ENCODE data around the gene BRSK2. TPM values are rescaled to one million over a fixed set of nuclear protein-coding genes. Genes with fewer than 3 reads are reported as not detected.
"Not testable (repeated sequence)": the region's sequence is repeated elsewhere in the genome, so short reads cannot be mapped to it uniquely, and the experiment has no call there.

BRSK2 gene
- total RNA-seq, 1 donor from 2014 or later = 9.3 TPM

DNA sequence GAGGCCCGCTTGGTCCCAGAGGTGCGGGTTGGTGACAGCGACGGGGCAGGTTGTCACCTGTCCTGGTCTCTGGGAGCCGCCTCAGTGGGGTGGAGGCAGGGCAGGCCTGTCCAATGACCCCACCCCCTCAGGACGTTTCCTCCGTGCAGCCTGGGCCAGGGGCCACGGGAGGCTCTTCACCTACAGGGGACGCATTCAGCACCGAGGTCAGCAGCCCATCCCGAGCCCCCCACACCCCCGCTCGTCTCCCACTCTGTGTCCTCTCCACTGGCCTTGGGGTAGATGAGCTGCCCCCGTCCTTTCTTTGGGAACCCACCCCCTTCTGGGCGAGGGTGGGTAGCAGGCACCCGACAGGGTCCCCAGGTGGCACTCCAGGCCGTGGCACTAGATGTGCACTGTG lies 35.7 kb downstream of the BRSK2 start:
- Histone ChIP-seq H3K9me3 (no peaks in the 10 kb centered on the region), H3K4me3 (no peak overlapping the region), H3K4me1 (no peaks in the 10 kb centered on the region), H3K27ac (no peak overlapping the region), H3K36me3 (no peaks in the 10 kb centered on the region), H3K27me3 (no peaks in the 10 kb centered on the region)
- DNase-seq (ENCODE audit: low spot score in 2 of 2) = no peak
- TF ChIP-seq CTCF (IDR thresholded peaks at IDR 0.05) = no peak
- intact Hi-C loops (cut with DNase I) = no loop called here

- H3K27me3 ChIP-seq = no peaks in the 10 kb centered on the region
- no peaks in the 10 kb centered on the region for H3K36me3 ChIP-seq
- H3K9me3 ChIP-seq = no peaks in the 10 kb centered on the region
- no peak overlapping the region for H3K27ac ChIP-seq
- no peaks in the 10 kb centered on the region for H3K4me1 ChIP-seq
- no peak for TF ChIP-seq CTCF (IDR thresholded peaks at IDR 0.05)
- no peak overlapping the region for H3K4me3 ChIP-seq
- intact Hi-C loops (cut with DNase I) = no loop called here
- DNase-seq (ENCODE audit: low spot score in 2 of 2) = no peak
Measured at GRCh38 chr11:1428762-1429316, 39.1 kb downstream of the BRSK2 start.

GRCh38 chr11:1433568-1433967 lies 43.8 kb downstream of the BRSK2 start:
- H3K27me3 ChIP-seq = no peaks in the 10 kb centered on the region
- no peaks in the 10 kb centered on the region for H3K4me1 ChIP-seq
- intact Hi-C loops (cut with DNase I) = no loop called here

DNA sequence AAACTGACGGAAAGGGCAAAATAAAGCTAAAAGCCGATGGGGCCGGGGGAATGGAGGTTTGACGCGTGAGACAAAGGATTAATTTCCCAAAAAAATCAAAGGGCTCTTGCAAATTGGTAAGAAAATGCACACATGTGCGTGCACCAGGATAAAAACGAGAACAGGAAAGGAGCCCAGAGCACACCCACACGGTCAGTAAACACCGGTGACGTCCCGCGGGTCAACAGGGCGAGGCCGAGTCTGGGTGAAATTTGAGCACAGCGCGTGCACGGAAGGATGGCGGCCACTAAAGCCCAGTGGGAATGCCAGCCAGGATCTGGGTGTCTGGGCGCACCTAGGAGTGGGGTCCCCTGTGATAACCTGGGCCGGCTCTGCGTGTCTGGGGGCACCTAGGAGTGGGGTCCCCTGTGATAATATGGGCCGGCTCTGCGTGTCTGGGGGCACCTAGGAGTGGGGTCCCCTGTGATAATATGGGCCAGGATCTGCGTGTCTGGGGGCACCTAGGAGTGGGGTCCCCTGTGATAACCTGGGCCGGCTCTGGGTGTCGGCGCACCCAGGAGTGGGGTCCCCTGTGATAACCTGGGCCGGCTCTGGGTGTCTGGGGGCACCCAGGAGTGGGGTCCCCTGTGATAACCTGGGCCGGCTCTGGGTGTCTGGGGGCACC lies 44.4 kb downstream of the BRSK2 start:
- no peaks in the 10 kb centered on the region for H3K4me1 ChIP-seq
- H3K36me3 ChIP-seq = no peaks in the 10 kb centered on the region
- H3K4me3 ChIP-seq = no peak overlapping the region
- TF ChIP-seq CTCF (IDR thresholded peaks at IDR 0.05) = no peak
- H3K9me3 ChIP-seq = no peaks in the 10 kb centered on the region
- H3K27me3 ChIP-seq = no peaks in the 10 kb centered on the region
- H3K27ac ChIP-seq = no peak overlapping the region
- no peak for DNase-seq (ENCODE audit: low spot score in 2 of 2)
- intact Hi-C loops (cut with DNase I) = no loop called here

More at GRCh38 chr11:1433568-1433967, 43.8 kb downstream of the BRSK2 start:
- TF ChIP-seq CTCF (IDR thresholded peaks at IDR 0.05) = no peak
- Histone ChIP-seq H3K9me3 (no peaks in the 10 kb centered on the region), H3K27ac (no peak overlapping the region), H3K4me3 (no peak overlapping the region), H3K36me3 (no peaks in the 10 kb centered on the region)
- no peak for DNase-seq (ENCODE audit: low spot score in 2 of 2)

- H3K27me3 ChIP-seq; H3K27ac ChIP-seq; H3K9me3 ChIP-seq; DNase-seq (ENCODE audit: low spot score in 2 of 2); H3K4me1 ChIP-seq; intact Hi-C loops (cut with DNase I); H3K36me3 ChIP-seq; H3K4me3 ChIP-seq: not testable (repeated sequence)
Measured at GRCh38 chr11:1435479-1435819, 45.7 kb downstream of the BRSK2 start.

- no peak overlapping the region for H3K4me3 ChIP-seq
- no peaks in the 10 kb centered on the region for H3K27me3 ChIP-seq
- DNase-seq (ENCODE audit: low spot score in 2 of 2) = no peak
- no peaks in the 10 kb centered on the region for H3K4me1 ChIP-seq
- H3K27ac ChIP-seq = no peak overlapping the region
- intact Hi-C loops (cut with DNase I) = no loop called here
- H3K9me3 ChIP-seq = no peaks in the 10 kb centered on the region
- TF ChIP-seq CTCF (IDR thresholded peaks at IDR 0.05) = no peak
- H3K36me3 ChIP-seq = no peaks in the 10 kb centered on the region
Measured at GRCh38 chr11:1435820-1436467, 46.2 kb downstream of the BRSK2 start.

Measured in ascending aorta (tissue), 2 donors.